ENCODE measurements around the gene XRCC4.
A peak's percentile ranks its signal among the peaks of the same experiment; 100 is the strongest.

The XRCC4 gene

GRCh38 chr5:83076742-83077661 lies at the start of gene XRCC4, which contains the start of gene TMEM167A (continued):
- TF ChIP-seq ZNF548 (tag by site-specific recombination; IDR thresholded peaks at IDR 0.05) = no peak
- TF ChIP-seq ZNF473 (tag by site-specific recombination; IDR thresholded peaks at IDR 0.05) = no peak
- TF ChIP-seq PRDM10 (tag by site-specific recombination; IDR thresholded peaks at IDR 0.05) = no peak
- TF ChIP-seq ZNF585B (tag by site-specific recombination; IDR thresholded peaks at IDR 0.05) = no peak
- TF ChIP-seq INSM2 (tag by site-specific recombination; IDR thresholded peaks at IDR 0.05) = peak; percentile 37; the same call in 1 of the 2 replicates
- TF ChIP-seq ZNF211 (tag by site-specific recombination; IDR thresholded peaks at IDR 0.05; ENCODE audit: low read depth) = no peak
- no peak for TF ChIP-seq ZNF660 (tag by site-specific recombination; IDR thresholded peaks at IDR 0.05)
- no peak for TF ChIP-seq ZNF114 (tag by site-specific recombination; IDR thresholded peaks at IDR 0.05)
- TF ChIP-seq ZBTB20 (tag by site-specific recombination; IDR thresholded peaks at IDR 0.05) = no peak
- no peak for TF ChIP-seq ZNF16 (tag by site-specific recombination; IDR thresholded peaks at IDR 0.05; ENCODE audit: low read depth)
- no peak for TF ChIP-seq ZNF37A (tag by site-specific recombination; IDR thresholded peaks at IDR 0.05)
- no peak for TF ChIP-seq ZNF621 (tag by site-specific recombination; IDR thresholded peaks at IDR 0.05)
- TF ChIP-seq ZNF280D (tag by site-specific recombination; IDR thresholded peaks at IDR 0.05) = no peak
- no peak for TF ChIP-seq ZFP3 (tag by site-specific recombination; IDR thresholded peaks at IDR 0.05; ENCODE audit: low read depth)
- TF ChIP-seq ZNF580 (tag by site-specific recombination; IDR thresholded peaks at IDR 0.05) = peak; percentile 99
- TF ChIP-seq ZFHX2 (tag by site-specific recombination; conservative IDR thresholded peaks at IDR 0.05) = no peak
- TF ChIP-seq ZEB2 (tag by site-specific recombination; IDR thresholded peaks at IDR 0.05) = no peak; the same call in 1 of the 2 replicates
- no peak for TF ChIP-seq ZNF658 (tag by site-specific recombination; IDR thresholded peaks at IDR 0.05)
- no peak for TF ChIP-seq ZNF777 (tag by site-specific recombination; IDR thresholded peaks at IDR 0.05; ENCODE audit: borderline replicate concordance)
- no peak for TF ChIP-seq MZF1 (tag by site-specific recombination; IDR thresholded peaks at IDR 0.05; ENCODE audit: borderline replicate concordance)
- TF ChIP-seq GLI4 (tag by site-specific recombination; IDR thresholded peaks at IDR 0.05) = no peak
- peak; percentile 58 for TF ChIP-seq ZNF629 (tag by site-specific recombination; IDR thresholded peaks at IDR 0.05)
- TF ChIP-seq ZNF518A (tag by site-specific recombination; conservative IDR thresholded peaks at IDR 0.05; ENCODE audit: low read depth) = peak; percentile 95
